ENCODE measurements around the gene TOMM40. TPM values are rescaled to one million over a fixed set of nuclear protein-coding genes. Genes with fewer than 3 reads are reported as not detected.

TOMM40 gene
- total RNA-seq, 1 experiment from 2014 or later: 180 TPM

- Histone ChIP-seq H3K4me2 (ENCODE audit: insufficient read depth, insufficient read length, low read length) (peak within 1 kb of the TSS; percentile 94), H4K91ac (ENCODE audit: insufficient read length, low read depth, low read length) (peak within 1 kb of the TSS; percentile 82), H2AK5ac (ENCODE audit: insufficient read length, low read length) (peak within 1 kb of the TSS; percentile 24), H2BK20ac (ENCODE audit: low read depth, low read length, poor library complexity, severe bottlenecking) (no peak within 1 kb of the TSS), H4K20me1 (ENCODE audit: control insufficient read depth, insufficient read depth, insufficient read length) (no peaks in the 10 kb centered on the region), H2AFZ (ENCODE audit: low read length) (peak within 1 kb of the TSS; percentile 90), H3K14ac (ENCODE audit: insufficient read depth, low read length) (peak within 1 kb of the TSS; percentile 93), H3K23me2 (ENCODE audit: insufficient read length, low read depth, low read length, poor library complexity, severe bottlenecking) (peaks cover 23% of the 10 kb centered on the region), H3K9me3 (ENCODE audit: control insufficient read depth, low read depth, low read length) (no peaks in the 10 kb centered on the region), H3K27me3 (ENCODE audit: insufficient read depth, low read length) (no peaks in the 10 kb centered on the region), H3K79me1 (ENCODE audit: insufficient read depth, low read depth, low read length, poor library complexity, severe bottlenecking) (peaks cover 5% of the 10 kb centered on the region), H3K9ac (ENCODE audit: extremely low read depth, insufficient read length, low read length) (peak within 1 kb of the TSS; percentile 83), H3T11ph (ENCODE audit: low read length) (no peak within 1 kb of the TSS), H2BK15ac (ENCODE audit: low read depth, low read length) (no peak within 1 kb of the TSS), H4K8ac (replicated peaks; ENCODE audit: insufficient read length, low read depth, low read length) (no peak within 1 kb of the TSS), H3K4me1 (ENCODE audit: insufficient read depth, low read length) (peaks cover 5% of the 10 kb centered on the region; the same call in 1 of the 2 replicates), H2BK120ac (ENCODE audit: low read depth, low read length, poor library complexity, severe bottlenecking) (no peak within 1 kb of the TSS), H3K4ac (ENCODE audit: low read depth, low read length) (peak within 1 kb of the TSS; percentile 62; the same call in 1 of the 2 replicates), H3K23ac (ENCODE audit: insufficient read length, low read depth, low read length) (no peak within 1 kb of the TSS), H4K5ac (ENCODE audit: insufficient read length, low read depth, low read length) (peak within 1 kb of the TSS; percentile 96), H3K18ac (ENCODE audit: insufficient read length, low read depth, low read length) (peak within 1 kb of the TSS; percentile 98), H3K27ac (ENCODE audit: insufficient read length, low read depth, low read length) (peak within 1 kb of the TSS; percentile 83), H3K79me2 (ENCODE audit: insufficient read depth, low read length) (peaks cover 24% of the 10 kb centered on the region; the same call in 1 of the 2 replicates), H3K56ac (ENCODE audit: insufficient read length, low read depth, low read length) (no peak within 1 kb of the TSS), H2BK5ac (ENCODE audit: insufficient read length, low read length) (peak within 1 kb of the TSS; percentile 82), H2BK12ac (ENCODE audit: insufficient read length, low read depth, low read length) (peak within 1 kb of the TSS; percentile 95)
- WGBS (ENCODE audit: extremely low coverage, insufficient read length, low lambda C conversion rate): no CpG with 5 or more reads among the region's 67 CpGs
- TF ChIP-seq CTCF (conservative IDR thresholded peaks at IDR 0.05): peak; percentile 78
- DNase-seq: peak; percentile 99
- H3K27ac Mint-ChIP-seq: peak within 1 kb of the TSS; percentile 97 to 100 (median 100)
- peaks cover 5 to 19% (median 7%) of the 10 kb centered on the region in 3 experiments; a peak in 4 of 7 replicates for H3K36me3 Mint-ChIP-seq (ENCODE audit: insufficient read depth in 1 of 3, low read depth in 3 of 3)
- H3K27me3 Mint-ChIP-seq (ENCODE audit: low read depth): peaks cover 10% of the 10 kb centered on the region
- H3K4me1 Mint-ChIP-seq: peaks cover 24 to 30% of the 10 kb centered on the region in 2 experiments
- peak within 1 kb of the TSS; percentile 89 to 96 for H3K4me3 Mint-ChIP-seq
- peaks cover 0 to 8% of the 10 kb centered on the region in 2 experiments; a peak in 3 of 5 replicates for H3K9me3 Mint-ChIP-seq
Observed at GRCh38 chr19:44845612-44846454, 45.2 kb upstream of the TOMM40 start, which contains the start of gene NECTIN2. NECTIN2 (plus strand) TSS chr19:44846297; CDS start chr19:44846526, 229 bp downstream.
